Breast epithelium (tissue), 3 donors: Measurements from ENCODE around the gene GADL1.

Source experiments
- CTCF ChIP-seq, 3 donors: fragments of 450-650 bp; IDR thresholded peaks; one replicate each; pipeline ENCODE4 v1.5.1; 2016 to 2017; ENCODE audit warnings: antibody characterized with exemption in 3 of 3, mild to moderate bottlenecking in 3 of 3, moderate library complexity in 3 of 3
- POLR2A ChIP-seq: fragments of 450-650 bp; IDR thresholded peaks from one replicate; pipeline ENCODE4 v1.6.1; 2016; ENCODE audit warnings: antibody characterized with exemption, mild to moderate bottlenecking, moderate library complexity

DNA sequence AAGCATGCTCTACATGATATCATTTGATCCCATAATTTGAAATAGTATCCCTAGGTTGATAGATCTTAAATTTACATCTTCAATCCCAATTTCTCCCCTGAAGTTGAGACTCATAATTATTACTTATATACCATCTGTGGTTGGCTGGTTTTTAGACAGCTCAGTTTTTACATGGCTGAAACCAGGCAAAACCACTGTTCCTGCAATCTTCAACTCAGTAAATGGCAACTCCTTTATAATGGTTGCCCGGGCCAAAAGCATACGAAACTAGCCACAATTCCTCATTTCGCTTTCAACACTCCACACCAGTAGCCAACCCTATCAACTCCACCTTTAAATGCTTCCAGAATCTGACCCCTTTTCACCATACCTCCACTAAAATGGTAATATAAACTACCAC is 169.6 kb downstream of the GADL1 start:
- no peak for TF ChIP-seq CTCF (IDR thresholded peaks at IDR 0.05)
- no peak for TF ChIP-seq POLR2A
